Natural killer cell (primary cell): Measurements from ENCODE around the gene ATP11C. TPM values are rescaled to one million over a fixed set of nuclear protein-coding genes. Genes with fewer than 3 reads are reported as not detected.

ENCODE experiments used
- ATAC-seq, 3 donors: fragments of 150-1000 bp in 2 of 3; fragments of 200-7000 bp in 1 of 3; cut with Tn5 transposase; 1 replicate in 1 of 3; 2 replicates in 2 of 3; pipeline ENCODE4 v1.10.0; 2021; ENCODE audit warnings: mild to moderate bottlenecking in 2 of 3, moderate library complexity in 2 of 3
- DNase-seq, 2 donors: peaks; one replicate each; pipeline versions ENCODE4 v3.0.0 to v3.0.0-alpha.2; 2013 to 2021; ENCODE audit warnings: mixed read lengths in 1 of 2
- H3K27ac ChIP-seq: one replicate; pipeline ENCODE4 v1.5.1; 2013; ENCODE audit warnings: mild to moderate bottlenecking, low read length
- H3K27me3 ChIP-seq: one replicate; pipeline ENCODE4 v1.6.1; 2013; ENCODE audit warnings: low read length; ENCODE audit not compliant: control insufficient read depth, insufficient read depth
- H3K36me3 ChIP-seq: one replicate; pipeline ENCODE4 v1.6.1; 2013; ENCODE audit warnings: low read length; ENCODE audit not compliant: control insufficient read depth, insufficient read depth
- H3K4me1 ChIP-seq: one replicate; pipeline ENCODE4 v1.6.1; 2013; ENCODE audit warnings: low read length; ENCODE audit not compliant: control insufficient read depth, insufficient read depth
- H3K4me3 ChIP-seq: one replicate; pipeline ENCODE4 v1.5.1; 2013; ENCODE audit warnings: low read length
- H3K9me3 ChIP-seq: one replicate; pipeline ENCODE4 v1.6.1; 2013; ENCODE audit warnings: low read length; ENCODE audit not compliant: control insufficient read depth, insufficient read depth
- H3K27ac Mint-ChIP-seq, 2 donors: one replicate each; pipeline ENCODE4 v1.8.0; 2022; ENCODE audit warnings: mild to moderate bottlenecking in 2 of 2, mixed read lengths in 2 of 2, moderate library complexity in 1 of 2
- H3K27me3 Mint-ChIP-seq, 2 donors: one replicate each; pipeline ENCODE4 v1.8.0; 2022; ENCODE audit warnings: low read depth in 2 of 2, mixed read lengths in 2 of 2
- H3K36me3 Mint-ChIP-seq: one replicate; pipeline ENCODE4 v1.8.0; 2022; ENCODE audit warnings: mixed read lengths
- H3K4me1 Mint-ChIP-seq, 2 donors: one replicate each; pipeline ENCODE4 v1.8.0; 2022; ENCODE audit warnings: mixed read lengths in 2 of 2
- H3K4me3 Mint-ChIP-seq: one replicate; pipeline ENCODE4 v1.8.0; 2022; ENCODE audit warnings: mild to moderate bottlenecking, moderate library complexity, mixed read lengths
- H3K9me3 Mint-ChIP-seq, 2 donors: one replicate each; pipeline ENCODE4 v1.8.0; 2022; ENCODE audit warnings: mixed read lengths in 2 of 2
- WGBS: methylation state at CpG from one replicate; pipeline ENCODE4 v1.1.7; 2013; ENCODE audit warnings: missing lambda C conversion rate; ENCODE audit not compliant: insufficient coverage; 5-methylcytosine and 5-hydroxymethylcytosine counted together
- intact Hi-C: fragments of 100-400 bp; cut with micrococcal nuclease; formaldehyde crosslinking; loops from one replicate; pipeline ENCODE4 v1.14.2; 2022
- total RNA-seq, 4 donors: library from RNA; stranded (reverse); fragments of 120-200 nt in 1 of 4; gene quantifications; one replicate each; pipeline versions ENCODE4 v1.2.3 to v1.2.4, GENCODE V29; 2013 to 2022
- TF ChIP-seq, protein P1 (sequence below): fragments of 200-600 bp; IDR thresholded peaks from one replicate; pipeline ENCODE4 v1.8.0; 2022; ENCODE audit warnings: antibody characterized with exemption

The ATP11C gene
- total RNA-seq, 3 donors from 2014 or later (not counting 1 experiment from before 2014, with no cell fraction given) = 20.0 to 24.3 (median 24.0) TPM

- TF ChIP-seq, protein P1, sequence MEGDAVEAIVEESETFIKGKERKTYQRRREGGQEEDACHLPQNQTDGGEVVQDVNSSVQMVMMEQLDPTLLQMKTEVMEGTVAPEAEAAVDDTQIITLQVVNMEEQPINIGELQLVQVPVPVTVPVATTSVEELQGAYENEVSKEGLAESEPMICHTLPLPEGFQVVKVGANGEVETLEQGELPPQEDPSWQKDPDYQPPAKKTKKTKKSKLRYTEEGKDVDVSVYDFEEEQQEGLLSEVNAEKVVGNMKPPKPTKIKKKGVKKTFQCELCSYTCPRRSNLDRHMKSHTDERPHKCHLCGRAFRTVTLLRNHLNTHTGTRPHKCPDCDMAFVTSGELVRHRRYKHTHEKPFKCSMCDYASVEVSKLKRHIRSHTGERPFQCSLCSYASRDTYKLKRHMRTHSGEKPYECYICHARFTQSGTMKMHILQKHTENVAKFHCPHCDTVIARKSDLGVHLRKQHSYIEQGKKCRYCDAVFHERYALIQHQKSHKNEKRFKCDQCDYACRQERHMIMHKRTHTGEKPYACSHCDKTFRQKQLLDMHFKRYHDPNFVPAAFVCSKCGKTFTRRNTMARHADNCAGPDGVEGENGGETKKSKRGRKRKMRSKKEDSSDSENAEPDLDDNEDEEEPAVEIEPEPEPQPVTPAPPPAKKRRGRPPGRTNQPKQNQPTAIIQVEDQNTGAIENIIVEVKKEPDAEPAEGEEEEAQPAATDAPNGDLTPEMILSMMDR = no peak
- Histone ChIP-seq H3K36me3 (no peaks in the 10 kb centered on the region), H3K27me3 (no peaks in the 10 kb centered on the region), H3K27ac (no peak overlapping the region), H3K9me3 (no peaks in the 10 kb centered on the region), H3K4me3 (no peak overlapping the region), H3K4me1 (no peaks in the 10 kb centered on the region)
- Mint-ChIP-seq H3K27me3 (peaks cover 14 to 28% of the 10 kb centered on the region in 2 donors), H3K27ac (no peak overlapping the region), H3K4me3 (no peak overlapping the region), H3K36me3 (no peaks in the 10 kb centered on the region), H3K9me3 (peaks cover 0 to 4% of the 10 kb centered on the region in 2 donors), H3K4me1 (no peaks in the 10 kb centered on the region)
- 71% methylated on average over 2 of the region's 5 CpGs for WGBS
- no peak for DNase-seq
- intact Hi-C loops = loop anchor here (10.0 kb wide), 1 partner anchor 1197 kb away; no protein-coding TSS in a partner anchor
- no peak for ATAC-seq
These were observed 39.3 kb upstream of the ATP11C start for GRCh38 chrX:139972113-139972512.

DNA sequence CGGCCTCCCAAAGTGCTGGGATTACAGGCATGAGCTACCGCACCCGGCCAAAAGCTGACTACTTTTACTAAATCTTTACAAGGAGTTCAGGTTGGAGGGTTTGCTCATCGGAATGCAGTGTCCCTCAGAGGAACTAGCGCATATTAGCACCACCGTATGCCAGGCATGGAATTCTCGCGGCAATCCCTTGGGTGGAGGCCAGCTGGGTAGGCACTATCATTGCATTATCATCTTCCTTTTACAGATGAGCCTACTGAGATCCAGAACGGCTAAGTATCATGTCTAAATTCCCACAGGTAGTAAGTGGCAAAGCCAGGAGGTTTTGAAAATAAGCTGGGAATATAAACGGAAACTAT lies 38.5 kb upstream of the ATP11C start:
- TF ChIP-seq, protein P1 = no peak
- Mint-ChIP-seq H3K36me3 (no peaks in the 10 kb centered on the region), H3K27ac (no peak overlapping the region), H3K4me3 (no peak overlapping the region), H3K9me3 (peaks cover 0 to 3% of the 10 kb centered on the region in 2 donors), H3K4me1 (no peaks in the 10 kb centered on the region), H3K27me3 (peaks cover 13 to 28% of the 10 kb centered on the region in 2 donors)
- no peaks in the 10 kb centered on the region for H3K27me3 ChIP-seq
- H3K4me1 ChIP-seq = no peaks in the 10 kb centered on the region
- no peak overlapping the region for H3K4me3 ChIP-seq
- H3K9me3 ChIP-seq = no peaks in the 10 kb centered on the region
- no peak overlapping the region for H3K27ac ChIP-seq
- H3K36me3 ChIP-seq = no peaks in the 10 kb centered on the region
- WGBS = 54% methylated on average over 3 of the region's 10 CpGs
- ATAC-seq (no peak), DNase-seq (no peak)
- intact Hi-C loops = loop anchor here (10.0 kb wide), 1 partner anchor 1197 kb away; no protein-coding TSS in a partner anchor

- TF ChIP-seq, protein P1 = no peak
- Histone ChIP-seq H3K4me1 (no peaks in the 10 kb centered on the region), H3K27ac (no peak overlapping the region), H3K9me3 (no peaks in the 10 kb centered on the region), H3K27me3 (no peaks in the 10 kb centered on the region), H3K36me3 (no peaks in the 10 kb centered on the region), H3K4me3 (no peak overlapping the region)
- no peaks in the 10 kb centered on the region for H3K4me1 Mint-ChIP-seq
- no peak for DNase-seq
- ATAC-seq = no peak
- no peaks in the 10 kb centered on the region for H3K36me3 Mint-ChIP-seq
- WGBS = no CpG with 5 or more reads among the region's 2 CpGs
- no peak overlapping the region for H3K27ac Mint-ChIP-seq
- H3K9me3 Mint-ChIP-seq = no peaks in the 10 kb centered on the region
- H3K4me3 Mint-ChIP-seq = no peak overlapping the region
- peaks cover 11 to 32% of the 10 kb centered on the region in 2 donors for H3K27me3 Mint-ChIP-seq
- intact Hi-C loops = no loop called here
These were observed 36.4 kb upstream of the ATP11C start for GRCh38 chrX:139969286-139969685.

DNA sequence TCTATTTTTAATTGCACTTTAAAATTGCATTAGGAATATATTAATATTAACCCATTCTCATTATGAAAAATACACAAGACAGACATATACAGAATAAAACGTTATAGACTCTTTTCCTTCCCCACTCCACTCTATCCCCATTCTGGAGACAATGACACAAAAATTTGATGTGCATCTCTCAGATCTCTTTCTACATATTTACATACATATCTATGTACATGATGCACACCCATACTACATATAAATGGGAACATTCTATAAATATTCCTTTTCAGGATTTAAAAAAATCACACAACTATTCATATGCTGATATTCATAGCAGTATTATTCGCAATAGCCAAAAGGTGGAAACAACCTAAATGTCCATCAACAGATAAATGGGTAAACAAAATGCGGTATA lies 34.9 kb upstream of the ATP11C start:
- no peaks in the 10 kb centered on the region for H3K27me3 ChIP-seq
- peaks cover 11 to 36% of the 10 kb centered on the region in 2 donors for H3K27me3 Mint-ChIP-seq
- H3K4me3 ChIP-seq = no peak overlapping the region
- no peaks in the 10 kb centered on the region for H3K36me3 ChIP-seq
- intact Hi-C loops = no loop called here
- TF ChIP-seq, protein P1 = no peak
- H3K9me3 ChIP-seq = no peaks in the 10 kb centered on the region
- H3K4me3 Mint-ChIP-seq = no peak overlapping the region
- no peak for DNase-seq
- H3K36me3 Mint-ChIP-seq = no peaks in the 10 kb centered on the region
- no peak for ATAC-seq
- 85% methylated on average over 2 of the region's 3 CpGs for WGBS
- H3K4me1 Mint-ChIP-seq = no peaks in the 10 kb centered on the region
- no peaks in the 10 kb centered on the region for H3K9me3 Mint-ChIP-seq
- no peak overlapping the region for H3K27ac ChIP-seq
- H3K4me1 ChIP-seq = no peaks in the 10 kb centered on the region
- H3K27ac Mint-ChIP-seq = no peak overlapping the region
